Measurements from ENCODE around the gene TTPAL.

The TTPAL gene, protein sequence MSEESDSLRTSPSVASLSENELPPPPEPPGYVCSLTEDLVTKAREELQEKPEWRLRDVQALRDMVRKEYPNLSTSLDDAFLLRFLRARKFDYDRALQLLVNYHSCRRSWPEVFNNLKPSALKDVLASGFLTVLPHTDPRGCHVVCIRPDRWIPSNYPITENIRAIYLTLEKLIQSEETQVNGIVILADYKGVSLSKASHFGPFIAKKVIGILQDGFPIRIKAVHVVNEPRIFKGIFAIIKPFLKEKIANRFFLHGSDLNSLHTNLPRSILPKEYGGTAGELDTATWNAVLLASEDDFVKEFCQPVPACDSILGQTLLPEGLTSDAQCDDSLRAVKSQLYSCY

DNA sequence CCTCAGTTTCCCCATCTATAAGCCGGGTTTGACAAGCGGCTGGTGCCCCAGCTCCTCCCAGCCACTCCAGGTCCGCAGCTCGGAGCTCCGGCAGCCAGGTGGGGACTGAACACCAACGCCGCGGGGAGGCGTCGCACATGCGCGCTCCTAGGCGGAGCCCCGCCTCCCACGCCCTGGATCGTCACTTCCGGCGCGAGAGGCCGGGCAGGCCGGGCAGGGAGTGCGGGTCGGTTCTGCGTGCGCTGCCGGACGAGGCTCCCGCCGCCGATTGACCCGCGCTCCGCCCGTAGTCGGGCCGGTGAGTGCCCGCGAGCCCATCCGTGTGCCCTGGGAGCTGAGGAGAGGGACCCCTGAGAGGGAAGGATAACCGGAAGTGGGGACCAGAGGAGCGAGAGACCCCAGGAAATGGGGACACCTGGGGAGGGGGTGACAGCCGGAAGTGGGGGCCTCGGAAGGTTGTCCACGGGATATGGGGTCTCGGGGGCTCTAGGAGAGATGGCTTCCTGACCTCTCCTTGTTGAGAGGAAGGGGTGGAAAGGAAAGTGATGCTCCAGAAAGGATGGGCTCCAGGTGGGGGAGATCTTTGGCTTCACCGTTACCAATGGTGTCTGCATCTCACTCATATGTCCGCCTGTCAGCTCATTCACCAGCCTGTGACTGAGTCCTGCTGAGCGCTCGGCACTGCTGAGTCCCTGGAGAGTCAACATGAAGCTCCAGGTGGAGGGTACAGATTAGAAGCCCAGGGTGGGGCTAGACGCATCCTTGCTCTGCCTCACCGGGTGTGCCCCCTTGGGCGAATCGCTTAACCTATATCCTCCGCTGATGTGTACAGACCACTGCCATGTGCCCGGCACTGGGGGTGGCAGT lies at the start of gene TTPAL:
TTPAL (plus strand) TSS at position 181 of the 867 bp plus-strand sequence. CDS start 4,126 bp downstream, outside the sequence.
- peak in 57 of 58 donors; percentile 21 to 90 (median 78) for DNase-seq

DNA sequence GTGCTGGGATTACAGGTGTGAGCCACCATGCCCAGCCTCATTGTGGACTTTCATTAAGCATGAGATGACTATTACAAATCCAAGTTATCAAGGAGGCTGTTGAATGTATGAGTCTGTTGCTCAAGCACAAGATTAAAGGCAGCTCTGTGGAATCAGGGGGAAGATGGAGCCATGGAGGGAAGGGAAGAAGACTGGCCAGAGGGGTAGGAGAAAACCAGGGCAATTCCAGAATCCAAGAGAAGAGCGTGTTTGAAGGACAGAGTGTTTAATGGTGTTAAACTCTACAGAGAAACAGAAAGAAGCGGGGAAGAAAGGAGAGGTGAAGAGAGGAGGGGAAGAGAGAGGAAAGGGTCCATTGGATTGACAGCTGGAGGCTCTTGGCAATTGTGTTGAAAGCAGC lies 49.8 kb upstream of the TTPAL start:
- DNase-seq = no peak

DNA sequence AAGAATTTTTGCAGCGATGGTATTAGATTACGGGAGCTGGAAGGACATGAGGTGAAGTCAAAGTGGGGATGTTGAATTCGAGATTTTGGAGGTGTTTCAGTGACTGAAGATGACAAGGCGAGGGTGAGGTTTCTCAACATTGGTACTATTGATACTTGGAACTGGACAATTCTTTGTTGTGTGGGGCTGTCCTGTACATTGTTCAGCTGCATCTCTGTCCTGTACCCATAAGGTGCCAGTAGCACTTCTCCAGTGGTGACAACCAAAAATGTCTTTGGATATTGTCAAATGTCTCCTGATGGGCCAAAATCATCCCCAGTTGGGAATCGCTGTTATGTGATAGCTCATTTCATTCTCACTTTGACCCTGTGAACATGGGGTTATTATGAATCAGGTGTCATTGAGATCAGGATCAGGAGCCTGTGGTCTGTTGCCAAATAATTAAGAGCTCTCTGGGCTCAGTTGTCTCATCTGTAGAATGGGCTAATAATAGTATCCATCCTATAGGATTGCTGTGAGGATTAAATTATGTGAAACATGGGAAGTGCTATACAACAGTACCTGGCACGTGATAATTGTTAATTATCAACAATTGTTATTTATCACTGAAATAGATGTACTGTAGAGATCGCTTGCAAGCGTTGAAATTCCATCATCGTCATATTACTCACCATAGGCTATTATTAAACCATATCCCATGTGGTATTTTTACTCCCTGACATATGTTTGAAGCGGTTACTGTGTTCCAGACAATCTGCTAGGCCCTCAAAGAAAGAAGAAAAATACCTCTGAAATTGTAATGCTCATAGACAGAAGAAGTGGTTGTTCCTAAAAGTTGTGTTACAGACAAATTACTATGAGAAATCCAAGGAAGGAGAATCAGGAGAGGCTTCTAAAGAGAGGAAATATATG lies 48.5 kb upstream of the TTPAL start:
- peak in 1 of 58 donors; percentile 40 for DNase-seq

DNA sequence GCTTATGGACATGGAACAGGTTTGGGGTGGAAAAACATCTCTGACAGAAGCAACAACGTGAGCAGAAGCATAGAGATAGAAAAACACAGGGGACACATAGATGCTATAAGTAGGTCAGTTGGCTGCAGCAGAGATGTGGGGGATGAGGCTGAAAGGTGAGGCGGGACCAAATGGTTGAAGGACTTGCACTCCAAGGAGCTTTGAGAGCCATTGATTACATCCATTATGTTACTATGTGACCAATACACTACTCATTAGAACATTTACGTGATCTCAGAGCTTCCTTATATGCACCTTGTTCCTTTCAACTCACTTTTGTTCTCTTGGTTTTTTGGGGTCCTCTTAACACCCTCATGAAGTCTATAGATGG lies 47.9 kb upstream of the TTPAL start:
- no peak for DNase-seq

- DNase-seq = no peak
Measured at GRCh38 chr20:44428174-44429016, 47.3 kb upstream of the TTPAL start.

DNA sequence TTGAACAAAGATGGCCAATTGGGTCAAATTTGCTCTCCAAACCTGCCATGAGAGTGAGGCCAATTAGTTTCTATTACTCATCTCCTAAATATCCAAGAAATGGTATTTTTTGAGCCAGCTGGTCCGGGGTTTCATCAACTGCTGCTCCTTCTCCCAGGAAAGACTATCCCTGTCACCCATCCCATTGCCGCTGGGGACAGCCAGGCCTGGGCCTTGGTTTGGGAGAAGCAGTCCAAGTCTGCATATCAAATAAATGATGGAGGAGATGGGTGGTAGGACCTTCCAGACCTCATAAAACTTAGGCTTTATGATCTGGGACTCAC lies 46.7 kb upstream of the TTPAL start:
- DNase-seq = no peak

GRCh38 chr20:44429419-44430269 lies 46.0 kb upstream of the TTPAL start:
- DNase-seq = no peak

- no peak for DNase-seq
Measured at GRCh38 chr20:44430270-44431065, 45.2 kb upstream of the TTPAL start.

GRCh38 chr20:44431118-44431501 lies 44.6 kb upstream of the TTPAL start:
- DNase-seq = no peak

GRCh38 chr20:44431502-44432234 lies 44.0 kb upstream of the TTPAL start:
- DNase-seq = no peak

DNA sequence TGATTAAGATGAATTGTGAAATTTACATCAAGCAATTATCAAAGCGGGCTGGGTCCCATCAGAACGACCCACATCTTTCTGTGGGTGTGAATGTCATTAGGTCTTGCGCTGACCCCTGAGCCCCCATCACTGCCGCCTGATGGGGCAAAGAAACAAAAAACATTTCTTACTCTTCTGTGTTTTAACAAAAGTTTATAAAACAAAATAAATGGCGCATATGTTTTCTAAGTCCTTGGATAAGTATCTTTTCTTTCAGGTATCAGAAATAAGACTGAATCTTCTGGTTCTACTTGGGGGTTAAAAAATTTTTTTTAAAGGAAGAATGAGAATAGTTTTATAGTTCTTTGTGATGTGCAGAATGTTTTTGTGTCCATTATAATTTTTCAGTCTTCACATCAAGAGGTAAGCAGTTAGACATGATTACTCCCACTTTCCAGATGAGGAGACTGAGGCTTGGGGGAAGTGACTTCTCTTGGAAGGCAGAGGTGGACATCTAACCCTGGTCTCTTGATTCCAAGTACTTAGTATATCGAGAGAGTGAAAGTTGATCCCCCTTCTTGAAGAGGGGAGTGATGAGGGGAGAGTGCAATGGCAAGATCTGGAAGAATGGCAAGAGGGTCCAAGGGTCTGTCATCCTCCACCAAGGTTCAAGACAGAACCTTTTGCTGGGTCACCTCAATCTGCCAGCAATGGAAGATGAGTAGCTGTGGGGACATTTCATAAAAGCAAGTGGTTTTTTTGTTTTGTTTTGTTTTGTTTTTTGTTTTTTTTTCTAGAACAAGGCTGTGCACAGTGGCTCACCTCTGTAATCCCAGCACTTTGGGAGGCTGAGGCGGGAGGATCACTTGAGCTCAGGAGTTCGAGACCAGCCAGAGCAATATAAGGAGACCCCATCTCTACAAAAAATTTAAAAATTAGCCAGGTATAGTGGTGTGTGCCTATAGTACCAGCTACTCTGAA lies 42.8 kb upstream of the TTPAL start:
- no peak for DNase-seq

- DNase-seq = no peak
Measured at GRCh38 chr20:44433751-44434538, 41.7 kb upstream of the TTPAL start.

DNA sequence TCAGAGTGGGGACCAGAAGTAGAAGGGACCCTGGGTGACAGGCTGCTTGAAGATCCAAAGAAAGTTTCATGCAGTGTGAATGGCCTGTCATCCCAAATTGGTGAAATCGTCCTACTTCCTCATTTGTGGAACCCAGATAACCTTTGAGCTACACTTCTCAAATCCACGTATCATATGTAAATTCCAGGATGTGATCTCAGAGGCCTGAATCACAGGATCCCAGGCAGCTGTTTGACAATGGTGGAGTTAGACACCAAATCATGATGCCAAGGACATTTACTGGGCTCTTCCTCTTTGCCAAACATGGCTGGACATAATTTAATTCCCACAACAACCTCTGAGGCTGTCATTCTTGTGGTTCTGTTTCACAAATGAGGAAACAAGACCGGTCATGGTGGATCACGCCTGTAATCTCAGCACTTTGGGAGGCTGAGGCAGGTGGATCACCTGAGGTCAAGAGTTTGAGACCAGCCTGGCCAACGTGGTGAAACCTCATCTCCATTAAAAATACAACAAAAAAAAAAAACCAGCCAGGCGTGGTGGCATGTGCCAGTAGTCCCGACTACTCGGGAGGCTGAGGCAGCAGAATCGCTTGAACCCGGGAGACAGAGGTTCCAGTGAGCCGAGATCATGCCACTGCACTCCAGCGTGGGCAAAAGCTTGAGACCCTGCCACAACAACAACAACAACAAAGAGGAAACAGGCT lies 39.9 kb upstream of the TTPAL start:
- DNase-seq = no peak

DNA sequence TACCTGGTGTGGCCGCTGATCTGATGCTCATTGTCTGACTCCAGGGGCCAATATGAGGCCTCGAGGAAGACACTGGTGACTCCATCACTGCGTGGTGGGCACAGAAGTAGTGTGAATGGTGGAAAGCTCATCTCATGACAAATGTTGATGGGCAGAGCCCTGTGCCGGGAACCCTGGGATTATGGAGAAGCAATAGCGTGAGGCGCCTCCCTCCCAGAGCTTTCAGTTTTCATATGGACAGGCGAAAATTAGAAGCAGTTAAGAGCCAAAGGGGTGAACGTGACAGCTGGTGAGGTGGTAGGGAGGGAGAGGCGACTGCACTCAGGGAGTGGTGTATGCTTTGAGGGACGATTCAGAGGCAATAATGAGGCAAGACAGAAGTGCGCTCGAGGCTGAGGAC lies 39.3 kb upstream of the TTPAL start:
- DNase-seq = no peak

GRCh38 chr20:44437497-44437896 lies 38.2 kb upstream of the TTPAL start:
- DNase-seq = no peak

Measured in anterior cingulate cortex (tissue), 58 donors.